Neural crest cell (in vitro differentiated cells): ENCODE results near the gene COL17A1. TPM values are rescaled to one million over a fixed set of nuclear protein-coding genes. Genes with fewer than 3 reads are reported as not detected.

Experiments used
- DNase-seq: peaks from one replicate; pipeline ENCODE4 v3.0.0; 2021; ENCODE audit warnings: low read depth, mixed read lengths, low spot score
- H3K27ac Mint-ChIP-seq: one replicate; pipeline ENCODE4 v1.8.0; 2021; ENCODE audit warnings: mild to moderate bottlenecking, mixed read lengths; ENCODE audit not compliant: unreplicated experiment
- H3K27me3 Mint-ChIP-seq: 2 replicates; pipeline ENCODE4 v1.8.0; 2021; ENCODE audit warnings: low read depth, mild to moderate bottlenecking, mixed read lengths
- H3K36me3 Mint-ChIP-seq: 2 replicates; pipeline ENCODE4 v1.8.0; 2021; ENCODE audit warnings: low read depth, mild to moderate bottlenecking, mixed read lengths
- H3K4me1 Mint-ChIP-seq: 2 replicates; pipeline ENCODE4 v1.8.0; 2021; ENCODE audit warnings: mixed read lengths
- H3K4me3 Mint-ChIP-seq: one replicate; pipeline ENCODE4 v1.8.0; 2021; ENCODE audit warnings: mild to moderate bottlenecking, mixed read lengths
- H3K9me3 Mint-ChIP-seq: 2 replicates; pipeline ENCODE4 v1.8.0; 2021; ENCODE audit warnings: mixed read lengths
- total RNA-seq: library from RNA; stranded (reverse); gene quantifications from 2 replicates; pipeline ENCODE4 v1.2.1, GENCODE V29; 2021
- TF ChIP-seq, protein P1 (sequence below): fragments of 200-600 bp; sonication (generic); conservative IDR thresholded peaks from 2 replicates; pipeline ENCODE4 v1.5.0; 2021; ENCODE audit warnings: antibody characterized with exemption, mild to moderate bottlenecking

Gene COL17A1
- total RNA-seq, 1 donor from 2014 or later: not detected

DNA sequence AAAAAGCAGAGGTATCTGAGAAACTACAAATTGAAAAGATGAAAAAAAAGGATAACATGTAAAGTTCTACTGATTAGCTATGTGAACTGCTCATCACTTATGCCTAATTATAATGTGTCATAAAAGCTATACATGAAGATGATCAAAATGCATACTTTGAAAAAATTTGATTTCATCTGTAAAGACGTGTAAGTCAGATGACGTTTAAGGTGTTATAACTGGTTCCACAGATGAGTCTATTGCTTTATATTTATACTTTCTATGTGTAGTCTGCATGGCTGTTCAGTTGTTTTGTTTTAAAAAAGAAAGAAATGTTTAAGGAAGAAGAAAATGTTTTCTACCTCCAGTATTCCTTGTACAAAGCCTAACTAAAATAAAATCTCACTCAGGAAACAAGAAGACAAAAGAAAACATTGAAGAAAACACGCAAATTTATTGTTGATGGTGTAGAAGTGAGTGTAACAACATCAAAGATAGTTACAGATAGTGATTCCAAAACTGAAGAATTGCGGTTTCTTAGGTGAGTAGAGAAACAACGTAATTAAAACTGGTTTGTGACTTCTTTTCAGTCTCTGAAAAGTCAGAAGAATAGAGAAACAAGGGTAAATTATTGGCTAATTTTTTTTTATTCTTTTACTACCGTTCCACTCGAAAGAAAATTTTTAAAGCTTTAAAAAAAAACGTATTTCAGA is 80.4 kb downstream of the COL17A1 start:
- TF ChIP-seq, protein P1, sequence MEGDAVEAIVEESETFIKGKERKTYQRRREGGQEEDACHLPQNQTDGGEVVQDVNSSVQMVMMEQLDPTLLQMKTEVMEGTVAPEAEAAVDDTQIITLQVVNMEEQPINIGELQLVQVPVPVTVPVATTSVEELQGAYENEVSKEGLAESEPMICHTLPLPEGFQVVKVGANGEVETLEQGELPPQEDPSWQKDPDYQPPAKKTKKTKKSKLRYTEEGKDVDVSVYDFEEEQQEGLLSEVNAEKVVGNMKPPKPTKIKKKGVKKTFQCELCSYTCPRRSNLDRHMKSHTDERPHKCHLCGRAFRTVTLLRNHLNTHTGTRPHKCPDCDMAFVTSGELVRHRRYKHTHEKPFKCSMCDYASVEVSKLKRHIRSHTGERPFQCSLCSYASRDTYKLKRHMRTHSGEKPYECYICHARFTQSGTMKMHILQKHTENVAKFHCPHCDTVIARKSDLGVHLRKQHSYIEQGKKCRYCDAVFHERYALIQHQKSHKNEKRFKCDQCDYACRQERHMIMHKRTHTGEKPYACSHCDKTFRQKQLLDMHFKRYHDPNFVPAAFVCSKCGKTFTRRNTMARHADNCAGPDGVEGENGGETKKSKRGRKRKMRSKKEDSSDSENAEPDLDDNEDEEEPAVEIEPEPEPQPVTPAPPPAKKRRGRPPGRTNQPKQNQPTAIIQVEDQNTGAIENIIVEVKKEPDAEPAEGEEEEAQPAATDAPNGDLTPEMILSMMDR: no peak
- no peaks in the 10 kb centered on the region for H3K27me3 Mint-ChIP-seq
- H3K36me3 Mint-ChIP-seq: peaks cover 11% of the 10 kb centered on the region
- no peaks in the 10 kb centered on the region for H3K4me1 Mint-ChIP-seq
- H3K27ac Mint-ChIP-seq: no peak overlapping the region
- H3K4me3 Mint-ChIP-seq: no peak overlapping the region
- H3K9me3 Mint-ChIP-seq: no peaks in the 10 kb centered on the region
- DNase-seq: no peak

GRCh38 chr10:104002911-104003310 is 82.8 kb downstream of the COL17A1 start:
- no peaks in the 10 kb centered on the region for H3K4me1 Mint-ChIP-seq
- TF ChIP-seq, protein P1: no peak
- H3K36me3 Mint-ChIP-seq: peaks cover 11% of the 10 kb centered on the region
- no peak overlapping the region for H3K27ac Mint-ChIP-seq
- no peaks in the 10 kb centered on the region for H3K9me3 Mint-ChIP-seq
- no peak for DNase-seq
- no peaks in the 10 kb centered on the region for H3K27me3 Mint-ChIP-seq
- no peak overlapping the region for H3K4me3 Mint-ChIP-seq

GRCh38 chr10:103998805-103999204 is 86.9 kb downstream of the COL17A1 start:
- Mint-ChIP-seq H3K4me1 (no peaks in the 10 kb centered on the region), H3K4me3 (no peak overlapping the region), H3K27ac (no peak overlapping the region), H3K36me3 (peaks cover 25% of the 10 kb centered on the region), H3K27me3 (no peaks in the 10 kb centered on the region), H3K9me3 (no peaks in the 10 kb centered on the region)
- no peak for DNase-seq
- TF ChIP-seq, protein P1: no peak

GRCh38 chr10:103995134-103995533 is 90.5 kb downstream of the COL17A1 start:
- H3K36me3 Mint-ChIP-seq: peaks cover 15% of the 10 kb centered on the region
- no peaks in the 10 kb centered on the region for H3K9me3 Mint-ChIP-seq
- no peaks in the 10 kb centered on the region for H3K4me1 Mint-ChIP-seq
- no peak for DNase-seq
- TF ChIP-seq, protein P1: no peak
- H3K27ac Mint-ChIP-seq: no peak overlapping the region
- H3K27me3 Mint-ChIP-seq: no peaks in the 10 kb centered on the region
- no peak overlapping the region for H3K4me3 Mint-ChIP-seq

GRCh38 chr10:103991393-103992128 is 94.1 kb downstream of the COL17A1 start:
- DNase-seq: no peak
- Mint-ChIP-seq H3K27ac (no peak overlapping the region), H3K9me3 (no peaks in the 10 kb centered on the region), H3K4me3 (no peak overlapping the region), H3K36me3 (peaks cover 7% of the 10 kb centered on the region), H3K4me1 (no peaks in the 10 kb centered on the region), H3K27me3 (no peaks in the 10 kb centered on the region)
- TF ChIP-seq, protein P1: no peak
